Epidermal melanocyte (primary cell): ENCODE measurements around the gene RCAN3.
"Not testable (repeated sequence)": the region's sequence is repeated elsewhere in the genome, so short reads cannot be mapped to it uniquely, and the experiment has no call there.

ENCODE experiments used
- DNase-seq: peaks from one replicate; pipeline ENCODE4 v3.0.0; 2011; ENCODE audit warnings: low spot score; ENCODE audit not compliant: insufficient read length

RCAN3 gene

DNA sequence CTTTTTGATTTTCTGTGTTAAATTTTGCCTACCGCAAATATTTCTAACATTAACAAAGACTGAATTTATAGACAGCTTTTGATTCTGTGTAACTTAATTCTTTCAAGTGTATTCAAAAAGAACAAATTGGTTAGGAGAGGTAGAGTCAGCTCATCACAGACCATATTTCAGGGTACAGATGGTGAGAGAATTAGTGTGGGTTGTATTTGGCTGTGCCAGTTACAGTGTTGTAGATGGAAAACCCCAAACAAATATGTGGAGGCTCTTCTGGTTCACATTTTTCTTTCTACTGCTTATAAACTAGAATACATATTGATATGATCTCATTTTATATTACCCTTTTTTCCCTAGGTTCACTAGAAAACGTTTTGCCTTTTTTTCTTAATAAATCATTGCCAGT, 11.1 kb downstream of the RCAN3 start:
- no peak for DNase-seq

DNA sequence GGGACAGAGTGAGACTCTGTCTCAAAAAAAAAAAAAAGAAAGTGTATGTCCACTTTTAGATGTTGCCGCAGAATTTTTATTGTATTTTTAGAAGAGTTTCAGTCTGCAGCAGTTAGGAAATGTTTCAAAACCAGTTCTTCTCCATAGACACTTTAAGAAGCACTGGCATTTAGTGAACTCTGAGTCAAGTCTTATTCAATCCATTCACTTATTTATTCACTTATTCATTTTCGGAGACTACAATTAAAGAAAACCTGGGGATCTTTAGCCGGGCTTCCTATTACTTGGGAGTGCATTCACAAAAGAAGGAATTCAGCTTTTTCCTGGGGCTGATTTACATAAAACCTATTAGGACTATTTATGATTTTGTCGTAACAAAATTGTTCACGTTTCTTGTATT, 12.3 kb downstream of the RCAN3 start:
- DNase-seq: no peak

- DNase-seq: not testable (repeated sequence)
Observed at GRCh38 chr1:24515671-24516209, 13.1 kb downstream of the RCAN3 start.

- DNase-seq: no peak
Observed at GRCh38 chr1:24516506-24516905, 13.9 kb downstream of the RCAN3 start.

- DNase-seq: no peak
Observed at GRCh38 chr1:24517898-24518297, 15.3 kb downstream of the RCAN3 start.

DNA sequence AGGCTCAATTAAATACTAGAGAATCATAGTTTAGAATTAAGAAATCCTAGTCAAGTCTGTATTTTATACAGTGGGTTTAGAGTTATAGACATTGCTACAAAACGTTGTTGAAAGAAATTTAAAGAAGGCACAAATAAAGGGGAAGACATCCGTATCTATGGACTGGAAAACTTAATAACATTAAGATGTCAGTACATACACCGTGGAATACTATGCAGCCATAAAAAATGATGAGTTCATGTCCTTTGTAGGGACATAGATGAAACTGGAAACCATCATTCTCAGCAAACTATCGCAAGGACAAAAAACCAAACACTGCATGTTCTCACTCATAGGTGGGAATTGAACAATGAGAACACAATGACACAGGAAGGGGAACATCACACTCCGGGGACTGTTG, 17.6 kb downstream of the RCAN3 start:
- not testable (repeated sequence) for DNase-seq

GRCh38 chr1:24525606-24526005, 23.0 kb downstream of the RCAN3 start:
- no peak for DNase-seq

- DNase-seq: no peak
Observed at GRCh38 chr1:24526045-24526444, 23.4 kb downstream of the RCAN3 start.

DNA sequence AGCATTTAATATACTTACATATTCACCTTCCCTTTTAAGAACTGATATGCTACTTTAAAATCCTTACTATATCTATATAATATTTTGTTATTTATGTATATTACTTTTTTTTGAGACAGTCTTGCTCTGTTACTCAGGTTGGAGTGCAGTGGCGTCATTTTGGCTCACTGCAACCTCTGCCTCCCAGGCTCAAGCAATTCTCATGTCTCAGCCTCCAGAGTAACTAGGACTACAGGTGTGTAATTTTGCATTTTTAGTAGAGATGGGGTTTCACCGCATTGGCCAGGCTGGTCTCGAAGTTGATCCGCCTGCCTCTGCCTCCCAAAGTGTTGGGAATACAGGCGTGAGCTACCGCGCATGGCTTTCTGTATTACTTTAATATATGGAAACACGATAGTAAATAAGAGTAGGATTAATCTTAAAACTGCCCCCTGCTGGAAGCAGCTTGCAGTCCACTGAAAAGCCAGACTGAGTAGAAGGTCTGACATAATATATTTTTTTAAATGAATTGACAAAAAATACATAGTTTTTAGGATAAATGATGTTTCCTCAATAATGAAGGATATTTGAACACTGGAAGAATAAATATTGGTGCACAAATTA, 24.4 kb downstream of the RCAN3 start:
- DNase-seq: no peak

- DNase-seq: no peak
Observed at GRCh38 chr1:24528744-24529143, 26.1 kb downstream of the RCAN3 start.

DNA sequence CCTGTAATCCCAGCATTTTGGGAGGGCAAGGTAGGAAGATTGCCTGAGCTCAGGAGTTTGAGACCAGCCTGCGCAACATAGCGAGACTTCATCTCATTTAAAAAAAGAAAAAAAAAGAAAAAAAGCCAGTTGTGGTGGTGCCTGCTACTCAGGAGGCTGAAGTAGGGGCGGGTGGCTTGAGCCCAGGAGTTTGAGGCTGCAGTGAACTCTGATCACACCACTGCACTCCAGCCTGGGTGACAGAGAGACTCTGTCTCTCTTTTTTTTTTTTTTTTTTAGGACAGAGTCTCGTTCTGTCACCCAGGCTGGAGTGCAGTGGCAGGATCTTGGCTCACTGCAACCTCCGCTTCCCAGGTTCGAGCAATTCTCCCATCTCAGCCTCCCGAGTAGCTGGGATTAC, 26.7 kb downstream of the RCAN3 start:
- DNase-seq: not testable (repeated sequence)

GRCh38 chr1:24535021-24535424, 32.4 kb downstream of the RCAN3 start:
- DNase-seq: no peak

- no peak for DNase-seq
Observed at GRCh38 chr1:24535778-24536177, 33.1 kb downstream of the RCAN3 start.

- peak; percentile 31 for DNase-seq
Observed at GRCh38 chr1:24536391-24536840, 33.8 kb downstream of the RCAN3 start.

DNA sequence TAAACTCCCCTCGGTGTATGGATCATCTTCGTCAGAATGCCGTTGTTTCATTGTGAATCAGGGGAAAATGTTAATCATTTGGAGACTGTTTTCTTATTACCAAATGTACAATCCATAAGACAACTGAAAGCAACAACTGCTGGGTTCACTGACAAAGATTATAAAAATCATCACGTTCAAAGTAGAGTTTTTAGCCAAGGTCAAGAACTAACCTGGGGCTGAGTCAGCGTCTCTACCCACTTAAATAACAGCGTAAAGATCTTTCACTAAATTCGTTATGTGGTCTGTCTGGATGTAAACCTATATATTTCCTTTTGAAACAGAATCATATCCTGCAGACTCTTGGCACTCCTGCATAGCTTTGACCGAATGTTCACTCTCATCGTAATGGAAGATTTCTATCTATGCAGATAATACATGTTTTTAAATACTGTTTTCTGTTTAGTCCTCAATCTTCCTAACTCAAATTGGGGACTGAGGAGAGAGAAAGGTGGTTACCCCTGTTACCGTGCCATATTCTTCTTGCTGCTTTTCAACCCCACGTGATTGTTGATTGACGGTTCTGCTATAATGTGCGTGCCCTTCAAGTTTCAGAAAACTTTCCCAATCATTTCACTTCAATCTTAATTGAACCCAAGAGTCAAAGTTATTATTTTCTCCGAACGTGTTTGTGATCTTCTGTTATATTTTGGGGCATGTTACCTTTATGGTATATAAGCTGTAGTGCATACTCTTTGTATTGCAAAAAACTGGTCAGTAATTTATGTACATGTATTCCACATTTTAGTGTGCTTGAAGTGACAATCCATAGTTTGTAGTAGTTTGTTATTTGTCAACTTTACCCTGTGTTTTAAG, 37.6 kb downstream of the RCAN3 start:
- DNase-seq: no peak

GRCh38 chr1:24540906-24541710, 38.5 kb downstream of the RCAN3 start:
- no peak for DNase-seq

DNA sequence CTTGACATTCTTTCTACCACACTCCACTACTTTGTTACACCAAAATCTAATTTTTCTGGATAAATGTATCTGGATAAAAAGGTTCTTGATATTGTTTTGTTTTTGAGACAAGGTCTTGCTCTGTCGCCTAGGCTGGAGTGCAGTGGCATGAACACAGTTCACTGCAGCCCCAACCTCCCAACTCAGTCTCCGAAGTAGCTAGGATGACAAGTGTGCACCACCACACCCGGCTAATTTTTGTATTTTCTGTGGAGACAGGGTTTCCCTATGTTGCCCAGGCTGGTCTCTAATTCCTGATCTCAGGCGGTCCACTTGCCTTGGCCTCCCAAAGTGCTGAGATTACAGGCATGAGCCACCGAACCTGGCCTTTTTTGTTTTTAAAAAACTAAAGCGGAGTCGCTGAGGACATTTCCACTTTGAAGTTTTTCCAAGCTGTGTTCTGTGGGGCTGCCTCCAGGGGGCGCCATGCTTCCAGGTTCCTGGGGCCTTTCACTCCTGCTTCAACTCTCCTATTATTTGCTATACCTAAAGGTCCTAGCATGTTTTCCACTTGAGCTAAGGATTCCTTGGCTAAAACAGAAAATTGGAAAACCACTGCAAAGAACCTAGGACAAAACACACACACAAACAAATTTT, 39.2 kb downstream of the RCAN3 start:
- DNase-seq: no peak

GRCh38 chr1:24544239-24544638, 41.6 kb downstream of the RCAN3 start:
- DNase-seq: no peak

DNA sequence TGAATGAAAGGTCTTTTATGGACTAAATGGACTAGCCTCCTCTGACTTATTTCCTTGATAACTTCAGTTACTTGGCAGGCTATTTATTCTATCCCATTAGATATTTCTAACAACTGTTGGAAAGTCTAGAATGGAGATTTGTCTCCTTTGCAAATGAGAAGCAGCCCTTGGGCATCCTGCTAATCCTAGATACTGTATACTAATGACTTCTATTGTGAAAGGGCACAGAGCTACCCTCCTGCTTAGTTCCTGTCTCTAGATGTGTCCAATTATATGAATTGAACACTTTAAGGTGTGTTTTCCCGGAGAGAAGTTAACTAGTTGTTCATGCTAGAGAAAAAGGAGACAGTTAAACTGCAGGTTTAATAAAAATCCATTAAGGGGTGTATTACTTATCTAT, 43.0 kb downstream of the RCAN3 start:
- DNase-seq: no peak

DNA sequence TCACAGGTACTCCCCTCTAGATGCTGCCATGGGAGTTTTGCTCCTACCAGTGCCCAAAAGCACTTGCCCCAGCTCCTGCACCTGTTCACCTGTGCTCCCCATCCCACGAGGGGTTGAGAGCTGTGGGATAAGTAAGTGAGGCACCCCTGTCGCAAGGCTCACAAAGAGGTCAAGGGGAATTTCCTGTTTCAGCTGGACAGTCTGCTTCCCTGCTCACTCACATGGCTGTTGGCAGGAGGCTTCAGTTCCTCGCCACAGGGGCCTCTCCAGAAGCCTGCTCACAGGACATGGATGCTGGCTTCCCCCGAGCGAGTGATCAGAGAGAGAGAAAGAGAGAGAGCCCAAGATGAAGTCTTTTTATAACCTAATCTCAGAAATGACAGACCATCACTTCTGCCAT, 44.6 kb downstream of the RCAN3 start:
- no peak for DNase-seq

DNA sequence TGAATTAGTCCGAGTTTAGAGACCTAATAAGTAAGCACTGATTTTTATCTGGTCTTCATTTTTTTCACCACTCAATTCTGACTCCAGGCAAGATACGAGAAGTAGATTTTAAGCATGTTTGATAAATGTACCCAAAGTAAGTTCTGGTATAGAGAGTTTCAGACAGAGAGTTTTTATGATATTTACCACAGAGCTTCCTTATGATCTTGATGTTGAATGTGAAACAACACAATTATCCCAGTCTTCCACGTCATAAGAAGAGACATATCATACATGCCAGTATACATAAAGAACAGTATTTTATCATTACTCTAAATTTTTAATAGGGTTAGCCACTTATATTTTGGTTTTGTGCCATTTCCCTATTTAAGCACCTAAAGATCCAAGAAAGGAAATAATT, 45.4 kb downstream of the RCAN3 start:
- no peak for DNase-seq
